Eye (tissue), 1 donor: ENCODE measurements around the gene RCAN3.
"Not testable (repeated sequence)": the region's sequence is repeated elsewhere in the genome, so short reads cannot be mapped to it uniquely, and the experiment has no call there.

Source experiments
- DNase-seq: peaks from one replicate; pipeline ENCODE4 v3.0.0-alpha.2; 2015

The RCAN3 gene

GRCh38 chr1:24486331-24487065 is 16.1 kb upstream of the RCAN3 start:
- DNase-seq, result no peak

- DNase-seq, result no peak
Measured at GRCh38 chr1:24487455-24487854, 15.2 kb upstream of the RCAN3 start.

- DNase-seq, result not testable (repeated sequence)
Measured at GRCh38 chr1:24488159-24488558, 14.5 kb upstream of the RCAN3 start.

GRCh38 chr1:24489674-24490073 is 13.0 kb upstream of the RCAN3 start:
- no peak for DNase-seq

- no peak for DNase-seq
Measured at GRCh38 chr1:24490101-24490781, 12.4 kb upstream of the RCAN3 start.

GRCh38 chr1:24491577-24492360 is 10.9 kb upstream of the RCAN3 start:
- no peak for DNase-seq

- DNase-seq, result not testable (repeated sequence)
Measured at GRCh38 chr1:24492935-24493334, 9.7 kb upstream of the RCAN3 start.

- no peak for DNase-seq
Measured at GRCh38 chr1:24493785-24494184, 8.9 kb upstream of the RCAN3 start.

- no peak for DNase-seq
Measured at GRCh38 chr1:24498589-24498988, 4.0 kb upstream of the RCAN3 start.

GRCh38 chr1:24500448-24501048 is 2.1 kb upstream of the RCAN3 start:
- DNase-seq, result no peak

GRCh38 chr1:24501371-24502064 is 1.1 kb upstream of the RCAN3 start:
- no peak for DNase-seq

- DNase-seq, result peak; percentile 80
Measured at GRCh38 chr1:24502065-24502708, 449 bp upstream of the RCAN3 start.

GRCh38 chr1:24503059-24503751 is 569 bp downstream of the RCAN3 start:
- DNase-seq, result peak; percentile 48

- DNase-seq, result no peak
Measured at GRCh38 chr1:24503870-24504523, 1.4 kb downstream of the RCAN3 start.

- no peak for DNase-seq
Measured at GRCh38 chr1:24504560-24504959, 1.9 kb downstream of the RCAN3 start.

- DNase-seq, result no peak
Measured at GRCh38 chr1:24505816-24506215, 3.2 kb downstream of the RCAN3 start.

GRCh38 chr1:24506691-24507381 is 4.2 kb downstream of the RCAN3 start:
- DNase-seq, result no peak

- DNase-seq, result no peak
Measured at GRCh38 chr1:24507405-24507804, 4.8 kb downstream of the RCAN3 start.

GRCh38 chr1:24508911-24509310 is 6.3 kb downstream of the RCAN3 start:
- no peak for DNase-seq

GRCh38 chr1:24513706-24514105 is 11.1 kb downstream of the RCAN3 start:
- no peak for DNase-seq
